DND-41 (cell line): ENCODE results near the gene ANP32B.
"Not testable (repeated sequence)": the region's sequence is repeated elsewhere in the genome, so short reads cannot be mapped to it uniquely, and the experiment has no call there.

ENCODE experiments used
- EZH2 ChIP-seq: IDR thresholded peaks from 3 replicates; pipeline ENCODE4 v1.6.1; 2012; ENCODE audit warnings: borderline replicate concordance, low read depth, mild to moderate bottlenecking, moderate library complexity, low read length, inconsistent platforms; ENCODE audit not compliant: severe bottlenecking
- TF ChIP-seq, protein P1 (sequence below): IDR thresholded peaks from 2 replicates; pipeline ENCODE4 v1.5.1; 2012; ENCODE audit warnings: borderline replicate concordance, low read length, moderate library complexity, mild to moderate bottlenecking; ENCODE audit not compliant: poor library complexity, severe bottlenecking; ENCODE audit errors: extremely low read depth

DNA sequence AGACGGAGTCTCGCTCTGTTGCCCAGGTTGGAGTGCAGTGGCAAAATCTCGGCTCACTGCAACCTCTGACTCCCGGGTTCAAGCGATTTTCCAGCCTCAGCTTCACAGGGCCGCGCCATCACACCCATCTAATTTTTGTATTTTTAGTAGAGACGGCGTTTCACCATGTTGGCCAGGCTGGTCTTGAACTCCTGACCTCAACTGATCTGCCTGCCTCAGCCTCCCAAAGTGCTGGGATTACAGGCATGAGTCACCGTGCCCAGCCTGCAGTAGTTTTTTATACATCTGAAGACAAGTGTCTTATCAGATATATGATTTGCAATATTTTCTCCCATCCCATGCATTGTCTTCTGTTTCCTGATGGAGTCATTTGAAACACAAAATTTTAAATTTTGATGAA, 6.5 kb upstream of the ANP32B start:
- not testable (repeated sequence) for TF ChIP-seq EZH2
- TF ChIP-seq, protein P1, sequence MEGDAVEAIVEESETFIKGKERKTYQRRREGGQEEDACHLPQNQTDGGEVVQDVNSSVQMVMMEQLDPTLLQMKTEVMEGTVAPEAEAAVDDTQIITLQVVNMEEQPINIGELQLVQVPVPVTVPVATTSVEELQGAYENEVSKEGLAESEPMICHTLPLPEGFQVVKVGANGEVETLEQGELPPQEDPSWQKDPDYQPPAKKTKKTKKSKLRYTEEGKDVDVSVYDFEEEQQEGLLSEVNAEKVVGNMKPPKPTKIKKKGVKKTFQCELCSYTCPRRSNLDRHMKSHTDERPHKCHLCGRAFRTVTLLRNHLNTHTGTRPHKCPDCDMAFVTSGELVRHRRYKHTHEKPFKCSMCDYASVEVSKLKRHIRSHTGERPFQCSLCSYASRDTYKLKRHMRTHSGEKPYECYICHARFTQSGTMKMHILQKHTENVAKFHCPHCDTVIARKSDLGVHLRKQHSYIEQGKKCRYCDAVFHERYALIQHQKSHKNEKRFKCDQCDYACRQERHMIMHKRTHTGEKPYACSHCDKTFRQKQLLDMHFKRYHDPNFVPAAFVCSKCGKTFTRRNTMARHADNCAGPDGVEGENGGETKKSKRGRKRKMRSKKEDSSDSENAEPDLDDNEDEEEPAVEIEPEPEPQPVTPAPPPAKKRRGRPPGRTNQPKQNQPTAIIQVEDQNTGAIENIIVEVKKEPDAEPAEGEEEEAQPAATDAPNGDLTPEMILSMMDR = not testable (repeated sequence)
